A549 (cell line): ENCODE results near the gene SLC16A10. TPM values are rescaled to one million over a fixed set of nuclear protein-coding genes. Genes with fewer than 3 reads are reported as not detected.

Experiments
- ATAC-seq, 2 experiments: fragments of 200-7000 bp in 1 of 2; fragments of >200 bp in 1 of 2; cut with Nextera tagmentation in 1 of 2; cut with Tn5 transposase in 1 of 2; 3 replicates each; pipeline versions ENCODE4 v1.8.0 to v1.9.1; 2018 to 2020; ENCODE audit warnings: mild to moderate bottlenecking in 1 of 2, moderate library complexity in 1 of 2
- CTCF ChIA-PET: fragments of 300-600 bp; sonication (Branson Sonifier 250); formaldehyde crosslinking; extraction: SDS; loops from one replicate; lab custom pipeline; 2021; ENCODE audit warnings: antibody characterized with exemption, inconsistent platforms; lab: Yijun Ruan, JAX
- POLR2A ChIA-PET: fragments of 350-600 bp; formaldehyde crosslinking; extraction: SDS; loops from one replicate; lab custom pipeline; 2021; ENCODE audit warnings: antibody characterized with exemption, inconsistent platforms; lab: Yijun Ruan, JAX
- DNase-seq, 2 experiments: peaks; one replicate each; pipeline versions ENCODE4 v3.0.0 to v3.0.0-alpha.2; 2011 to 2016; ENCODE audit warnings: low read depth in 1 of 2, low spot score in 1 of 2
- FAIRE-seq: peaks from 2 replicates; lab custom pipeline; 2011; peaks lifted over from hg19 to GRCh38; lab: Jason Lieb, UNC
- H3K27ac ChIP-seq, 2 experiments: fragments of >200 bp; sonication (Bioruptor Twin); formaldehyde crosslinking; 3 replicates each; pipeline ENCODE4 v1.5.1; 2016 to 2017
- H3K4me1 ChIP-seq: fragments of >200 bp; sonication (Bioruptor Twin); formaldehyde crosslinking; 3 replicates; pipeline ENCODE4 v1.6.1; 2016
- H3K4me2 ChIP-seq: fragments of >200 bp; sonication (Bioruptor Twin); formaldehyde crosslinking; 3 replicates; pipeline ENCODE4 v1.6.1; 2016
- H3K4me3 ChIP-seq: fragments of >200 bp; sonication (Bioruptor Twin); formaldehyde crosslinking; 3 replicates; pipeline ENCODE4 v1.5.1; 2016
- H3K9me3 ChIP-seq: fragments of >200 bp; sonication (Bioruptor Twin); formaldehyde crosslinking; 3 replicates; pipeline ENCODE4 v1.6.1; 2016
- CHD2 ChIP-seq: fragments of 150-350 bp; IDR thresholded peaks from 2 replicates; pipeline ENCODE4 v1.6.1; 2014; ENCODE audit warnings: low read length; ENCODE audit not compliant: partially characterized antibody
- EHF ChIP-seq: fragments of 250-450 bp; sonication (Bioruptor Pico); IDR thresholded peaks from 2 replicates; pipeline ENCODE4 v1.5.0; 2020; ENCODE audit warnings: mild to moderate bottlenecking
- ESRRA ChIP-seq: fragments of 150-350 bp; IDR thresholded peaks from 2 replicates; pipeline ENCODE4 v1.6.1; 2014; ENCODE audit warnings: mild to moderate bottlenecking, low read length, borderline replicate concordance
- FOSL2 ChIP-seq, 2 experiments: fragments of 450-650 bp in 1 of 2; fragments of >200 bp in 1 of 2; sonication (Bioruptor Twin) in 1 of 2; formaldehyde crosslinking; IDR thresholded peaks; 2 replicates each; pipeline versions ENCODE4 v1.5.0 to v1.6.1; 2016 to 2020; ENCODE audit warnings: mild to moderate bottlenecking in 1 of 2, moderate library complexity in 1 of 2
- HEYL ChIP-seq: fragments of 250-450 bp; sonication (Bioruptor Pico); IDR thresholded peaks from 2 replicates; pipeline ENCODE4 v1.8.0; 2021; ENCODE audit warnings: mild to moderate bottlenecking, moderate library complexity
- HOXB13 ChIP-seq: fragments of 250-450 bp; sonication (Bioruptor Pico); IDR thresholded peaks from 2 replicates; pipeline ENCODE4 v1.5.0; 2020; ENCODE audit warnings: low read depth, mild to moderate bottlenecking, moderate library complexity
- JUN ChIP-seq, 2 experiments: fragments of >200 bp; sonication (Bioruptor Twin); formaldehyde crosslinking; IDR thresholded peaks; 2 replicates in 1 of 2; 3 replicates in 1 of 2; pipeline ENCODE4 v1.6.1; 2016 to 2017
- JUNB ChIP-seq: fragments of >200 bp; sonication (Bioruptor Twin); formaldehyde crosslinking; IDR thresholded peaks from 2 replicates; pipeline ENCODE4 v1.6.1; 2016
- MAZ ChIP-seq: fragments of 150-350 bp; IDR thresholded peaks from 2 replicates; pipeline ENCODE4 v1.6.1; 2014; ENCODE audit warnings: antibody characterized with exemption, low read depth, low read length, borderline replicate concordance
- NFE2L2 ChIP-seq: fragments of 150-350 bp; conservative IDR thresholded peaks from 2 replicates; pipeline ENCODE4 v1.6.1; 2014; ENCODE audit warnings: low read length
- NR3C1 ChIP-seq: fragments of >200 bp; sonication (Bioruptor Twin); formaldehyde crosslinking; IDR thresholded peaks from 3 replicates; pipeline ENCODE4 v1.6.1; 2017
- RAD21 ChIP-seq, 2 experiments: fragments of >200 bp in 1 of 2; sonication (Bioruptor Twin) in 1 of 2; formaldehyde crosslinking in 1 of 2; IDR thresholded peaks in 1 of 2; conservative IDR thresholded peaks in 1 of 2; 2 replicates in 1 of 2; 3 replicates in 1 of 2; pipeline ENCODE4 v1.6.1; 2012 to 2018; ENCODE audit warnings: inconsistent platforms in 1 of 2
- RNF2 ChIP-seq: fragments of 200-600 bp; sonication (generic); IDR thresholded peaks from 2 replicates; pipeline ENCODE4 v1.6.1; 2016; ENCODE audit warnings: low read depth, mild to moderate bottlenecking, antibody characterized with exemption, moderate library complexity, borderline replicate concordance
- SMC3 ChIP-seq: fragments of >200 bp; sonication (Bioruptor Twin); formaldehyde crosslinking; IDR thresholded peaks from 3 replicates; pipeline ENCODE4 v1.6.1; 2018; ENCODE audit warnings: inconsistent platforms
- SREBF2 ChIP-seq: fragments of 450-650 bp; IDR thresholded peaks from 2 replicates; pipeline ENCODE4 v1.6.1; 2014; ENCODE audit warnings: mild to moderate bottlenecking, moderate library complexity
- ZC3H11A ChIP-seq: fragments of 450-650 bp; IDR thresholded peaks from 2 replicates; pipeline ENCODE4 v1.6.1; 2014; ENCODE audit warnings: antibody characterized with exemption, mild to moderate bottlenecking
- ZFP36 ChIP-seq: fragments of 450-650 bp; IDR thresholded peaks from 2 replicates; pipeline ENCODE4 v1.6.1; 2014; ENCODE audit warnings: borderline replicate concordance; ENCODE audit not compliant: partially characterized antibody
- ZNF302 ChIP-seq: fragments of 250-450 bp; sonication (Bioruptor Pico); IDR thresholded peaks from 2 replicates; pipeline ENCODE4 v1.9.0; 2021; ENCODE audit warnings: inconsistent platforms, mild to moderate bottlenecking, moderate library complexity
- ZSCAN20 ChIP-seq: fragments of 250-450 bp; sonication (Bioruptor Pico); IDR thresholded peaks from 2 replicates; pipeline ENCODE4 v1.8.0; 2022; ENCODE audit warnings: mild to moderate bottlenecking, moderate library complexity
- WGBS: methylation state at CpG from one replicate; pipeline ENCODE4 v1.1.6; 2017; ENCODE audit errors: missing lambda C conversion rate; 5-methylcytosine and 5-hydroxymethylcytosine counted together
- polyA plus RNA-seq, 4 experiments: library from polyadenylated mRNA; depleted of rRNA in 3 of 4; stranded (reverse); fragments of >200 nt; fragmentation: RNase III in 1 of 4; extraction: RNeasy Plus Mini Kit Qiagen cat#74134 plus additional on column Dnase treatment in 1 of 4; gene quantifications; 2 replicates in 3 of 4; 3 replicates in 1 of 4; pipeline ENCODE4 v1.2.3, GENCODE V29; 2011 to 2017
- TF ChIP-seq, protein P1 (sequence below): fragments of 150-350 bp; IDR thresholded peaks from 2 replicates; pipeline ENCODE4 v1.6.1; 2014; ENCODE audit warnings: low read depth, mild to moderate bottlenecking, low read length
- TF ChIP-seq, protein P2 (sequence below): fragments of 450-650 bp; IDR thresholded peaks from 2 replicates; pipeline ENCODE4 v1.6.1; 2014; ENCODE audit warnings: antibody characterized with exemption
- TF ChIP-seq, protein P3 (sequence below): fragments of >200 bp; sonication (Bioruptor Twin); formaldehyde crosslinking; IDR thresholded peaks from 2 replicates; pipeline ENCODE4 v1.6.1; 2016
- TF ChIP-seq, protein P4 (sequence below): IDR thresholded peaks from 2 replicates; pipeline ENCODE4 v1.6.1; 2012; ENCODE audit warnings: low read depth, borderline replicate concordance
- TF ChIP-seq, protein P5 (sequence below): IDR thresholded peaks from 2 replicates; pipeline ENCODE4 v1.6.1; 2012
- TF ChIP-seq, protein P6 (sequence below): fragments of 200-600 bp; sonication (generic); IDR thresholded peaks from 2 replicates; pipeline ENCODE4 v1.6.1; 2016; ENCODE audit warnings: antibody characterized with exemption, mild to moderate bottlenecking, moderate library complexity

SLC16A10 gene
- polyA plus RNA-seq, 2 of the 4 experiments (the other 2 are of a cell fraction), result 0.27 to 1.00 TPM

DNA sequence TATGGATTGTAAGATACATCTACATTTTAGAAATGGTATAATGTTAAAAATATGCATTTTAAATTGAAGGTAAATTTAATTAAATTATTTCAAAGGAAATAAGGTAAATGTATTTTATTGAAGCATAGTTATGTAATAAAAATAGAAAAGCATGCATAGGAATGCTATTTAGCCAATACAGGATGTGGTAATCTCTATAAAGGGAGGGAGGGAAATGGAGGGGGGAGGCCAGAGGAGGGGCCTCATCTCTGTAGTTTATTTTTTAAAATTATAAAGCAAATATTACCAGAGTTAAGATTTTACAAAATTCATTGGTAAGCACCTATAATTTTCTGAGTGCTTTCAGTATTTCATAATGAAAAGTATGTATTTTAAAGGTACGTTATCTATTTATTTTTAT lies 27.2 kb downstream of the SLC16A10 start:
- POLR2A ChIA-PET, result no interaction called here
- CTCF ChIA-PET, result no interaction called here
- FAIRE-seq, result no peak
- Histone ChIP-seq H3K4me2 (no peak overlapping the region), H3K4me3 (no peak overlapping the region), H3K4me1 (no peaks in the 10 kb centered on the region), H3K9me3 (no peaks in the 10 kb centered on the region), H3K27ac (no peak overlapping the region)
- WGBS, result 53% methylated on average over 1 of the region's 1 CpG
- no peak for ATAC-seq
- TF ChIP-seq, protein P1, sequence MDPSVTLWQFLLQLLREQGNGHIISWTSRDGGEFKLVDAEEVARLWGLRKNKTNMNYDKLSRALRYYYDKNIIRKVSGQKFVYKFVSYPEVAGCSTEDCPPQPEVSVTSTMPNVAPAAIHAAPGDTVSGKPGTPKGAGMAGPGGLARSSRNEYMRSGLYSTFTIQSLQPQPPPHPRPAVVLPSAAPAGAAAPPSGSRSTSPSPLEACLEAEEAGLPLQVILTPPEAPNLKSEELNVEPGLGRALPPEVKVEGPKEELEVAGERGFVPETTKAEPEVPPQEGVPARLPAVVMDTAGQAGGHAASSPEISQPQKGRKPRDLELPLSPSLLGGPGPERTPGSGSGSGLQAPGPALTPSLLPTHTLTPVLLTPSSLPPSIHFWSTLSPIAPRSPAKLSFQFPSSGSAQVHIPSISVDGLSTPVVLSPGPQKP, result no peak
- TF ChIP-seq JUN (IDR thresholded peaks at IDR 0.05) (no peak), JUNB (no peak), ZFP36 (no peak), RNF2 (no peak), NR3C1 (no peak), NFE2L2 (no peak), SREBF2 (no peak), MAZ (no peak), FOSL2 (IDR thresholded peaks at IDR 0.05) (no peak), FOSL2 (CRISPR knock-in tag; IDR thresholded peaks at IDR 0.05) (no peak), RAD21 (conservative IDR thresholded peaks at IDR 0.05 in 1 of 2, IDR thresholded peaks at IDR 0.05 in 1 of 2) (no peak), HOXB13 (no peak), ESRRA (no peak)
- TF ChIP-seq, protein P2, sequence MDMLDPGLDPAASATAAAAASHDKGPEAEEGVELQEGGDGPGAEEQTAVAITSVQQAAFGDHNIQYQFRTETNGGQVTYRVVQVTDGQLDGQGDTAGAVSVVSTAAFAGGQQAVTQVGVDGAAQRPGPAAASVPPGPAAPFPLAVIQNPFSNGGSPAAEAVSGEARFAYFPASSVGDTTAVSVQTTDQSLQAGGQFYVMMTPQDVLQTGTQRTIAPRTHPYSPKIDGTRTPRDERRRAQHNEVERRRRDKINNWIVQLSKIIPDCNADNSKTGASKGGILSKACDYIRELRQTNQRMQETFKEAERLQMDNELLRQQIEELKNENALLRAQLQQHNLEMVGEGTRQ, result no peak
- TF ChIP-seq, protein P3, sequence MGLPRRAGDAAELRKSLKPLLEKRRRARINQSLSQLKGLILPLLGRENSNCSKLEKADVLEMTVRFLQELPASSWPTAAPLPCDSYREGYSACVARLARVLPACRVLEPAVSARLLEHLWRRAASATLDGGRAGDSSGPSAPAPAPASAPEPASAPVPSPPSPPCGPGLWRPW, result no peak
- TF ChIP-seq, protein P4, sequence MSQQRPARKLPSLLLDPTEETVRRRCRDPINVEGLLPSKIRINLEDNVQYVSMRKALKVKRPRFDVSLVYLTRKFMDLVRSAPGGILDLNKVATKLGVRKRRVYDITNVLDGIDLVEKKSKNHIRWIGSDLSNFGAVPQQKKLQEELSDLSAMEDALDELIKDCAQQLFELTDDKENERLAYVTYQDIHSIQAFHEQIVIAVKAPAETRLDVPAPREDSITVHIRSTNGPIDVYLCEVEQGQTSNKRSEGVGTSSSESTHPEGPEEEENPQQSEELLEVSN, result no peak
- DNase-seq, result no peak

DNA sequence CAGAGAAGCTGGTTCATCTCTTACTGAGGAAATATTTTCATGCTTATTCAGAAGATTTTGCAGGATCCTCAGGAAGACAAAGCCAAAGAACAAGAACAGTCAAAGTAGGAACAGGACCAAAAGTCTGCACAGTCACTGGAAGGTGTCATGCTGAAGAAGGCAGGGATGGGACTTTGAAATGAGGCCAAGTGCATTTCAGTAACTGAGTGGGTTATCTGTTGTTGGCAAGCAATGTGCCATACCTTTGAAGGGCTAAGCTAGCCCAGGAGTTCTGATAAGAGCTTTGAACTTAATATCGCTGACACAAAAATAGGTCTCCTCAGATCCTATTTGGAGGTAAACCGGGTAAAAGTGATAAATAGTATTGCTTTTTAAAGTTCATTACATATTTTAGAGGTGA lies 31.5 kb downstream of the SLC16A10 start:
- POLR2A ChIA-PET, result no interaction called here
- CTCF ChIA-PET, result interaction anchor here (1.0 kb wide), 1 partner anchor 924 kb away, joined by 3 read pairs; no protein-coding TSS in a partner anchor
- no peak for ATAC-seq
- H3K4me1 ChIP-seq, result no peaks in the 10 kb centered on the region
- TF ChIP-seq MAZ (no peak), ZSCAN20 (CRISPR knock-in tag) (no peak), CHD2 (no peak), SMC3 (no peak), NR3C1 (no peak), ZNF302 (CRISPR knock-in tag) (no peak), EHF (CRISPR knock-in tag) (no peak), HEYL (CRISPR knock-in tag) (no peak), HOXB13 (no peak), NFE2L2 (no peak), ZC3H11A (no peak)
- TF ChIP-seq, protein P3, result no peak
- TF ChIP-seq, protein P5, sequence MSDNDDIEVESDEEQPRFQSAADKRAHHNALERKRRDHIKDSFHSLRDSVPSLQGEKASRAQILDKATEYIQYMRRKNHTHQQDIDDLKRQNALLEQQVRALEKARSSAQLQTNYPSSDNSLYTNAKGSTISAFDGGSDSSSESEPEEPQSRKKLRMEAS, result no peak
- TF ChIP-seq, protein P6, sequence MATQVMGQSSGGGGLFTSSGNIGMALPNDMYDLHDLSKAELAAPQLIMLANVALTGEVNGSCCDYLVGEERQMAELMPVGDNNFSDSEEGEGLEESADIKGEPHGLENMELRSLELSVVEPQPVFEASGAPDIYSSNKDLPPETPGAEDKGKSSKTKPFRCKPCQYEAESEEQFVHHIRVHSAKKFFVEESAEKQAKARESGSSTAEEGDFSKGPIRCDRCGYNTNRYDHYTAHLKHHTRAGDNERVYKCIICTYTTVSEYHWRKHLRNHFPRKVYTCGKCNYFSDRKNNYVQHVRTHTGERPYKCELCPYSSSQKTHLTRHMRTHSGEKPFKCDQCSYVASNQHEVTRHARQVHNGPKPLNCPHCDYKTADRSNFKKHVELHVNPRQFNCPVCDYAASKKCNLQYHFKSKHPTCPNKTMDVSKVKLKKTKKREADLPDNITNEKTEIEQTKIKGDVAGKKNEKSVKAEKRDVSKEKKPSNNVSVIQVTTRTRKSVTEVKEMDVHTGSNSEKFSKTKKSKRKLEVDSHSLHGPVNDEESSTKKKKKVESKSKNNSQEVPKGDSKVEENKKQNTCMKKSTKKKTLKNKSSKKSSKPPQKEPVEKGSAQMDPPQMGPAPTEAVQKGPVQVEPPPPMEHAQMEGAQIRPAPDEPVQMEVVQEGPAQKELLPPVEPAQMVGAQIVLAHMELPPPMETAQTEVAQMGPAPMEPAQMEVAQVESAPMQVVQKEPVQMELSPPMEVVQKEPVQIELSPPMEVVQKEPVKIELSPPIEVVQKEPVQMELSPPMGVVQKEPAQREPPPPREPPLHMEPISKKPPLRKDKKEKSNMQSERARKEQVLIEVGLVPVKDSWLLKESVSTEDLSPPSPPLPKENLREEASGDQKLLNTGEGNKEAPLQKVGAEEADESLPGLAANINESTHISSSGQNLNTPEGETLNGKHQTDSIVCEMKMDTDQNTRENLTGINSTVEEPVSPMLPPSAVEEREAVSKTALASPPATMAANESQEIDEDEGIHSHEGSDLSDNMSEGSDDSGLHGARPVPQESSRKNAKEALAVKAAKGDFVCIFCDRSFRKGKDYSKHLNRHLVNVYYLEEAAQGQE, result no peak
- TF ChIP-seq, protein P1, result no peak
- TF ChIP-seq, all 56 proteins: peak for 0
- WGBS, result 57% methylated on average over 2 of the region's 2 CpGs
- no peak for DNase-seq
- H3K27ac ChIP-seq, result no peak overlapping the region
- no peak overlapping the region for H3K4me3 ChIP-seq
- H3K9me3 ChIP-seq, result no peaks in the 10 kb centered on the region
- no peak for FAIRE-seq
- H3K4me2 ChIP-seq, result no peak overlapping the region
